ENCODE data around the gene C9orf153.
A peak's percentile ranks its signal among the peaks of the same experiment; 100 is the strongest.

The C9orf153 gene

GRCh38 chr9:86277072-86277471 is 17.6 kb upstream of the C9orf153 start:
- Histone ChIP-seq H3K27me3 (replicated peaks) (no peaks in the 10 kb centered on the region), H3K36me3 (replicated peaks) (peaks cover 13% of the 10 kb centered on the region), H3K27ac (peak overlapping the region; percentile 31), H3K4me3 (ENCODE audit: low read depth, low read length) (no peak overlapping the region)
- TF ChIP-seq, protein P1, sequence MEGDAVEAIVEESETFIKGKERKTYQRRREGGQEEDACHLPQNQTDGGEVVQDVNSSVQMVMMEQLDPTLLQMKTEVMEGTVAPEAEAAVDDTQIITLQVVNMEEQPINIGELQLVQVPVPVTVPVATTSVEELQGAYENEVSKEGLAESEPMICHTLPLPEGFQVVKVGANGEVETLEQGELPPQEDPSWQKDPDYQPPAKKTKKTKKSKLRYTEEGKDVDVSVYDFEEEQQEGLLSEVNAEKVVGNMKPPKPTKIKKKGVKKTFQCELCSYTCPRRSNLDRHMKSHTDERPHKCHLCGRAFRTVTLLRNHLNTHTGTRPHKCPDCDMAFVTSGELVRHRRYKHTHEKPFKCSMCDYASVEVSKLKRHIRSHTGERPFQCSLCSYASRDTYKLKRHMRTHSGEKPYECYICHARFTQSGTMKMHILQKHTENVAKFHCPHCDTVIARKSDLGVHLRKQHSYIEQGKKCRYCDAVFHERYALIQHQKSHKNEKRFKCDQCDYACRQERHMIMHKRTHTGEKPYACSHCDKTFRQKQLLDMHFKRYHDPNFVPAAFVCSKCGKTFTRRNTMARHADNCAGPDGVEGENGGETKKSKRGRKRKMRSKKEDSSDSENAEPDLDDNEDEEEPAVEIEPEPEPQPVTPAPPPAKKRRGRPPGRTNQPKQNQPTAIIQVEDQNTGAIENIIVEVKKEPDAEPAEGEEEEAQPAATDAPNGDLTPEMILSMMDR (IDR thresholded peaks at IDR 0.05; ENCODE audit: low read depth, low read length, missing control alignments) = no peak
- DNase-seq = no peak
- in situ Hi-C loops (cut with HindIII; ENCODE audit: low pct_ligation_motif_present, low sequenced_read_pairs) = no loop called here

DNA sequence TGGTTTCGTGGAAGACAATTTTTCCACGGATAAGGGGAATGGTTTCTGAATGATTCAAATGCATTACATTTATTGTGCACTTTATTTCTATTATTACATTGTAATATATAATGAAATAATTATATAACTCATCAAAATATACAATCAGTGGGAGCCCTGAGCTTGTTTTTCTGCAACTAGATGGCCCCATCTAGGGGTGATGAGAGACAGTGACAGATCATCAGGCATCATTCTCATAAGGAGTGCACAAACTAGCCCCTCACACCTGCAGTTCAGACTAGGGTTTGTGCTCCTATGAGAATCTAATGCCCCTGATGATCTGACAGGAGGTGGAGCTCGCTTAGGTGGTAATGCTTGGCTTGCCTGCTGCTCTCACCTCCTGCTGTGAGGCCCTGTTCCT is 16.5 kb upstream of the C9orf153 start:
- Histone ChIP-seq H3K27ac (peak overlapping the region; percentile 49), H3K27me3 (replicated peaks) (no peaks in the 10 kb centered on the region), H3K4me3 (ENCODE audit: low read depth, low read length) (no peak overlapping the region), H3K36me3 (replicated peaks) (peaks cover 21% of the 10 kb centered on the region)
- in situ Hi-C loops (cut with HindIII; ENCODE audit: low pct_ligation_motif_present, low sequenced_read_pairs) = no loop called here
- DNase-seq = no peak
- TF ChIP-seq, protein P1 (IDR thresholded peaks at IDR 0.05; ENCODE audit: low read depth, low read length, missing control alignments) = peak; percentile 54

DNA sequence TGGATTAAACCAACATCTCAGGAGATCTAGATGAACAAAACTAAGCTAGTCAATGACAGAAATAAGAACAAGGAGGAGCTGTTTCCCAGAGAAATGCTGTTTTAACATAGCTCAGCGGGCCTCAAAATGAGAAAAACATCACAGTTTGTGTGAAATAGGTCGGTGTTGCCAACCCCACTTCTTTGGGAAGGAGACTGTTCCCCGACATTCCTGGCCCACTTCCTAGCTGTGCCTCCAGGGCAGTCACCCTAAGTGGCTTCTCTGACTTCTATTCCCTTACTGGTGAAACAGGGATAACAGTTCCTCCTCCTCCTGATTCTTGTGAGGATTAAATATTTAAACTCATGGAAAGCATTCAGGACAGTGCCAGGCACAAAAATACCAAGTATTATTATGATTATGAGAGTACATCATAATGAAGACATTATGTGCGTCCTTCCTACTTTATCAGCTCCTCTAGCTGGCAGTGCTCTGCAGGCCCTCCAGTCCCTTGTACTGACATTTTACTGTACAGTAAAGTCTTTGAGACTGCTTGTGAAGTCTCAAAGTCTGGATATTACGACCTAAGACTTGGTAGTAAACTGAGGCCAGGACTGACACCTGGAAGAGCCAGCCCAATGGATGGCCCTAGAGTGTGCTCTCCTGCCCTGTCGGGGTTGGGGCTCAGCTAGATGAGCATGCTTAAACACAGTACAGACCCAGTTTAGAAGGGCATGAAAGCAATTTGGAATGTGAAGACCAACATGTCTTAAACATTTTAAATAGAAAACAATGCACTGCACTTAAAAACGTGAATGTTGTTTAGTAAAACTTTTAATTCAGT is 15.6 kb upstream of the C9orf153 start:
- DNase-seq = no peak
- H3K4me3 ChIP-seq (ENCODE audit: low read depth, low read length) = no peak overlapping the region
- H3K27ac ChIP-seq = no peak overlapping the region
- TF ChIP-seq, protein P1 (IDR thresholded peaks at IDR 0.05; ENCODE audit: low read depth, low read length, missing control alignments) = no peak
- H3K36me3 ChIP-seq (replicated peaks) = peaks cover 21% of the 10 kb centered on the region
- no peaks in the 10 kb centered on the region for H3K27me3 ChIP-seq (replicated peaks)
- in situ Hi-C loops (cut with HindIII; ENCODE audit: low pct_ligation_motif_present, low sequenced_read_pairs) = no loop called here

DNA sequence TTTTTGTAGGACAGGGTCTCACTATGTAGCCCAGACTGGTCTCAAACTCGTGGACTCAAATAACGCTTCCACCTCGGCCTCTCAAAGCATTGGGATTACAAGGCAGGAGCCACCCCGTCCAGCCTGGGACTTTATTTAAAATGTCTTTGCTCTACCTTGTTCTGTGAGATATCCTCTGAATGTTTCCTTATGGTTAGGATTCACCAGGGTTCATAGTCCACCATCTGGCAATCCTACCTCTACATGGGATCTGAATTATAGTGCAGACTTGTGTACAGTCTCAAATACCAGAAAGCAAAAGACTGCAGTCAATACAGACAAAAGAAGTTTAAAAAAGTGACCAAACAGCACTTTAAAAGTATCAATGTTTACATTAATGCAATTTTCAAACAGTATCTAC is 12.8 kb upstream of the C9orf153 start:
- no peak for DNase-seq
- in situ Hi-C loops (cut with HindIII; ENCODE audit: low pct_ligation_motif_present, low sequenced_read_pairs) = no loop called here
- Histone ChIP-seq H3K27ac (no peak overlapping the region), H3K36me3 (replicated peaks) (peaks cover 21% of the 10 kb centered on the region), H3K27me3 (replicated peaks) (no peaks in the 10 kb centered on the region), H3K4me3 (ENCODE audit: low read depth, low read length) (no peak overlapping the region)
- TF ChIP-seq, protein P1 (IDR thresholded peaks at IDR 0.05; ENCODE audit: low read depth, low read length, missing control alignments) = no peak

GRCh38 chr9:86263876-86264275 is 4.4 kb upstream of the C9orf153 start:
- no peak for DNase-seq
- in situ Hi-C loops (cut with HindIII; ENCODE audit: low pct_ligation_motif_present, low sequenced_read_pairs) = no loop called here
- no peaks in the 10 kb centered on the region for H3K27me3 ChIP-seq (replicated peaks)
- H3K36me3 ChIP-seq (replicated peaks) = peaks cover 11% of the 10 kb centered on the region
- TF ChIP-seq, protein P1 (IDR thresholded peaks at IDR 0.05; ENCODE audit: low read depth, low read length, missing control alignments) = no peak
- H3K4me3 ChIP-seq (ENCODE audit: low read depth, low read length) = no peak overlapping the region
- H3K27ac ChIP-seq = no peak overlapping the region

GRCh38 chr9:86262492-86262891 is 3.0 kb upstream of the C9orf153 start:
- H3K27me3 ChIP-seq (replicated peaks) = no peaks in the 10 kb centered on the region
- TF ChIP-seq, protein P1 (IDR thresholded peaks at IDR 0.05; ENCODE audit: low read depth, low read length, missing control alignments) = no peak
- H3K4me3 ChIP-seq (ENCODE audit: low read depth, low read length) = no peak overlapping the region
- H3K27ac ChIP-seq = no peak overlapping the region
- no peak for DNase-seq
- peaks cover 11% of the 10 kb centered on the region for H3K36me3 ChIP-seq (replicated peaks)
- in situ Hi-C loops (cut with HindIII; ENCODE audit: low pct_ligation_motif_present, low sequenced_read_pairs) = no loop called here
